ENCODE results near the gene AKR7A2.

AKR7A2 gene

GRCh38 chr1:19327301-19327700 lies 15.4 kb upstream of the AKR7A2 start:
- no peak overlapping the region for H3K4me3 ChIP-seq (replicated peaks; ENCODE audit: low read depth, low read length)
- TF ChIP-seq CTCF (IDR thresholded peaks at IDR 0.05; ENCODE audit: low read depth, low read length, missing control alignments) = no peak
- no peak for DNase-seq (ENCODE audit: extremely low read depth, low read depth)

GRCh38 chr1:19326748-19327065 lies 14.8 kb upstream of the AKR7A2 start:
- no peak for TF ChIP-seq CTCF (IDR thresholded peaks at IDR 0.05; ENCODE audit: low read depth, low read length, missing control alignments)
- no peak for DNase-seq (ENCODE audit: extremely low read depth, low read depth)
- H3K4me3 ChIP-seq (replicated peaks; ENCODE audit: low read depth, low read length) = no peak overlapping the region

- no peak for TF ChIP-seq CTCF (IDR thresholded peaks at IDR 0.05; ENCODE audit: low read depth, low read length, missing control alignments)
- no peak overlapping the region for H3K4me3 ChIP-seq (replicated peaks; ENCODE audit: low read depth, low read length)
- no peak for DNase-seq (ENCODE audit: extremely low read depth, low read depth)
Observed at GRCh38 chr1:19325958-19326747, 14.2 kb upstream of the AKR7A2 start.

- no peak overlapping the region for H3K4me3 ChIP-seq (replicated peaks; ENCODE audit: low read depth, low read length)
- no peak for TF ChIP-seq CTCF (IDR thresholded peaks at IDR 0.05; ENCODE audit: low read depth, low read length, missing control alignments)
- DNase-seq (ENCODE audit: extremely low read depth, low read depth) = no peak
Observed at GRCh38 chr1:19325368-19325957, 13.5 kb upstream of the AKR7A2 start.

GRCh38 chr1:19324665-19324990 lies 12.7 kb upstream of the AKR7A2 start:
- DNase-seq (ENCODE audit: extremely low read depth, low read depth) = no peak
- TF ChIP-seq CTCF (IDR thresholded peaks at IDR 0.05; ENCODE audit: low read depth, low read length, missing control alignments) = no peak
- H3K4me3 ChIP-seq (replicated peaks; ENCODE audit: low read depth, low read length) = no peak overlapping the region

- no peak for DNase-seq (ENCODE audit: extremely low read depth, low read depth)
- TF ChIP-seq CTCF (IDR thresholded peaks at IDR 0.05; ENCODE audit: low read depth, low read length, missing control alignments) = no peak
- no peak overlapping the region for H3K4me3 ChIP-seq (replicated peaks; ENCODE audit: low read depth, low read length)
Observed at GRCh38 chr1:19323987-19324664, 12.2 kb upstream of the AKR7A2 start.

Data from HFF-Myc (cell line).